GM19328 (cell line): ENCODE data around the gene CCNG1.
"Not testable (repeated sequence)": the region's sequence is repeated elsewhere in the genome, so short reads cannot be mapped to it uniquely, and the experiment has no call there.

Source experiments
- ATAC-seq: cut with Tn5 transposase; IDR thresholded peaks from one replicate; pipeline ENCODE4 v1.9.1; 2021; ENCODE audit warnings: mild to moderate bottlenecking, moderate library complexity; ENCODE audit not compliant: unreplicated experiment

The CCNG1 gene

GRCh38 chr5:163437309-163438182 lies at the start of gene CCNG1:
Gene CCNG1 (plus strand): TSS chr5:163437595. CDS start chr5:163439257, 1,662 bp downstream.
- peak; percentile 96 for ATAC-seq

- ATAC-seq = no peak
These were observed 41.6 kb upstream of the CCNG1 start for GRCh38 chr5:163395792-163396191.

GRCh38 chr5:163396818-163397340 lies 40.5 kb upstream of the CCNG1 start:
- ATAC-seq = not testable (repeated sequence)

GRCh38 chr5:163397354-163397753 lies 40.0 kb upstream of the CCNG1 start:
- ATAC-seq = no peak

GRCh38 chr5:163399923-163400322 lies 37.5 kb upstream of the CCNG1 start:
- ATAC-seq = no peak

GRCh38 chr5:163401271-163401670 lies 36.1 kb upstream of the CCNG1 start:
- no peak for ATAC-seq

- ATAC-seq = no peak
These were observed 35.4 kb upstream of the CCNG1 start for GRCh38 chr5:163402007-163402406.

- no peak for ATAC-seq
These were observed 32.8 kb upstream of the CCNG1 start for GRCh38 chr5:163404364-163405173.

- ATAC-seq = peak; percentile 67
These were observed 30.2 kb upstream of the CCNG1 start for GRCh38 chr5:163407034-163407655.

- peak; percentile 64 for ATAC-seq
These were observed 29.0 kb upstream of the CCNG1 start for GRCh38 chr5:163408311-163408923.

GRCh38 chr5:163409384-163409783 lies 28.0 kb upstream of the CCNG1 start:
- no peak for ATAC-seq

- ATAC-seq = no peak
These were observed 26.9 kb upstream of the CCNG1 start for GRCh38 chr5:163410505-163410904.

GRCh38 chr5:163415673-163416072 lies 21.7 kb upstream of the CCNG1 start:
- ATAC-seq = not testable (repeated sequence)

- ATAC-seq = no peak
These were observed 12.6 kb upstream of the CCNG1 start for GRCh38 chr5:163424836-163425235.

GRCh38 chr5:163426128-163426527 lies 11.3 kb upstream of the CCNG1 start:
- ATAC-seq = not testable (repeated sequence)

GRCh38 chr5:163432544-163432943 lies 4.9 kb upstream of the CCNG1 start:
- no peak for ATAC-seq

- no peak for ATAC-seq
These were observed 4.1 kb upstream of the CCNG1 start for GRCh38 chr5:163433271-163433670.

- no peak for ATAC-seq
These were observed 3.0 kb upstream of the CCNG1 start for GRCh38 chr5:163434401-163434866.

GRCh38 chr5:163436515-163436914 lies 880 bp upstream of the CCNG1 start:
- ATAC-seq = no peak

- no peak for ATAC-seq
These were observed 435 bp upstream of the CCNG1 start for GRCh38 chr5:163437011-163437308.

- no peak for ATAC-seq
These were observed 1.7 kb downstream of the CCNG1 start for GRCh38 chr5:163439092-163439425.
